HG02798 (cell line): ENCODE data around the gene WNT7A.
"Not testable (repeated sequence)": the region's sequence is repeated elsewhere in the genome, so short reads cannot be mapped to it uniquely, and the experiment has no call there.

Source experiments
- ATAC-seq: cut with Tn5 transposase; IDR thresholded peaks from one replicate; pipeline ENCODE4 v1.9.1; 2021; ENCODE audit warnings: mild to moderate bottlenecking; ENCODE audit not compliant: unreplicated experiment, poor library complexity

The WNT7A gene

GRCh38 chr3:13867732-13868131 is 12.1 kb downstream of the WNT7A start:
- no peak for ATAC-seq

- ATAC-seq, result no peak
These were observed 13.6 kb downstream of the WNT7A start for GRCh38 chr3:13866041-13866965.

- ATAC-seq, result no peak
These were observed 14.3 kb downstream of the WNT7A start for GRCh38 chr3:13865581-13865980.

GRCh38 chr3:13865106-13865505 is 14.8 kb downstream of the WNT7A start:
- no peak for ATAC-seq

- ATAC-seq, result no peak
These were observed 15.8 kb downstream of the WNT7A start for GRCh38 chr3:13863965-13864595.

- ATAC-seq, result no peak
These were observed 16.4 kb downstream of the WNT7A start for GRCh38 chr3:13863382-13863952.

GRCh38 chr3:13861461-13861860 is 18.4 kb downstream of the WNT7A start:
- ATAC-seq, result no peak

GRCh38 chr3:13860001-13860400 is 19.9 kb downstream of the WNT7A start:
- no peak for ATAC-seq

GRCh38 chr3:13858768-13859520 is 20.9 kb downstream of the WNT7A start:
- no peak for ATAC-seq

GRCh38 chr3:13857702-13858380 is 22.0 kb downstream of the WNT7A start:
- ATAC-seq, result no peak

- not testable (repeated sequence) for ATAC-seq
These were observed 23.2 kb downstream of the WNT7A start for GRCh38 chr3:13856628-13857027.

GRCh38 chr3:13856006-13856405 is 23.9 kb downstream of the WNT7A start:
- no peak for ATAC-seq

- ATAC-seq, result no peak
These were observed 25.4 kb downstream of the WNT7A start for GRCh38 chr3:13854492-13854891.

GRCh38 chr3:13853978-13854296 is 25.9 kb downstream of the WNT7A start:
- no peak for ATAC-seq

- no peak for ATAC-seq
These were observed 26.5 kb downstream of the WNT7A start for GRCh38 chr3:13853256-13853977.

- no peak for ATAC-seq
These were observed 27.2 kb downstream of the WNT7A start for GRCh38 chr3:13852638-13853009.

- no peak for ATAC-seq
These were observed 27.8 kb downstream of the WNT7A start for GRCh38 chr3:13851997-13852637.

- ATAC-seq, result no peak
These were observed 28.6 kb downstream of the WNT7A start for GRCh38 chr3:13851091-13851849.
